Breast epithelium (tissue), 3 donors: ENCODE results near the gene CLSTN3.

Source experiments
- CTCF ChIP-seq, 3 donors: fragments of 450-650 bp; IDR thresholded peaks; one replicate each; pipeline ENCODE4 v1.5.1; 2016 to 2017; ENCODE audit warnings: antibody characterized with exemption in 3 of 3, mild to moderate bottlenecking in 3 of 3, moderate library complexity in 3 of 3
- POLR2A ChIP-seq: fragments of 450-650 bp; IDR thresholded peaks from one replicate; pipeline ENCODE4 v1.6.1; 2016; ENCODE audit warnings: antibody characterized with exemption, mild to moderate bottlenecking, moderate library complexity

- TF ChIP-seq POLR2A (no peak), CTCF (IDR thresholded peaks at IDR 0.05) (no peak)
These were observed 21.4 kb downstream of the CLSTN3 start for GRCh38 chr12:7151532-7151931.
